Embryonic facial prominence (tissue), 1 donor: ENCODE data around the gene NADK.
"Not testable (repeated sequence)": the region's sequence is repeated elsewhere in the genome, so short reads cannot be mapped to it uniquely, and the experiment has no call there.

Source experiments
- DNase-seq: peaks from one replicate; pipeline ENCODE4 v3.0.0-alpha.2; 2016; ENCODE audit errors: extremely low spot score

NADK gene

GRCh38 chr1:1746566-1746909, 31.7 kb downstream of the NADK start:
- not testable (repeated sequence) for DNase-seq

- peak; percentile 31 for DNase-seq
Measured at GRCh38 chr1:1745651-1746565, 32.4 kb downstream of the NADK start.

GRCh38 chr1:1742529-1742928, 35.7 kb downstream of the NADK start:
- not testable (repeated sequence) for DNase-seq

- DNase-seq: not testable (repeated sequence)
Measured at GRCh38 chr1:1741013-1741412, 37.3 kb downstream of the NADK start.

GRCh38 chr1:1738799-1739337, 39.4 kb downstream of the NADK start:
- not testable (repeated sequence) for DNase-seq

- not testable (repeated sequence) for DNase-seq
Measured at GRCh38 chr1:1737675-1738590, 40.3 kb downstream of the NADK start.

- DNase-seq: no peak
Measured at GRCh38 chr1:1732381-1732780, 45.9 kb downstream of the NADK start.

- no peak for DNase-seq
Measured at GRCh38 chr1:1730870-1731269, 47.4 kb downstream of the NADK start.

- DNase-seq: not testable (repeated sequence)
Measured at GRCh38 chr1:1730230-1730629, 48.0 kb downstream of the NADK start.

GRCh38 chr1:1729116-1729816, 49.0 kb downstream of the NADK start:
- not testable (repeated sequence) for DNase-seq

GRCh38 chr1:1728308-1729005, 49.8 kb downstream of the NADK start:
- not testable (repeated sequence) for DNase-seq

GRCh38 chr1:1727131-1727651, 51.1 kb downstream of the NADK start:
- DNase-seq: not testable (repeated sequence)

GRCh38 chr1:1726088-1726487, 52.2 kb downstream of the NADK start:
- not testable (repeated sequence) for DNase-seq

- peak; percentile 98 for DNase-seq
Measured at GRCh38 chr1:1724035-1724864, 54.0 kb downstream of the NADK start, which contains the start of gene CDK11A. TSS of gene CDK11A (minus strand) at chr1:1724357. CDS start at chr1:1722818, 1,539 bp downstream.

- no peak for DNase-seq
Measured at GRCh38 chr1:1721201-1721600, 57.1 kb downstream of the NADK start.

- not testable (repeated sequence) for DNase-seq
Measured at GRCh38 chr1:1715109-1715883, 63.0 kb downstream of the NADK start.

GRCh38 chr1:1707897-1708296, 70.4 kb downstream of the NADK start:
- not testable (repeated sequence) for DNase-seq

GRCh38 chr1:1707241-1707640, 71.0 kb downstream of the NADK start:
- DNase-seq: not testable (repeated sequence)

GRCh38 chr1:1705623-1706022, 72.6 kb downstream of the NADK start:
- not testable (repeated sequence) for DNase-seq
